HG03097 (cell line): Measurements from ENCODE around the gene CDK13.
"Not testable (repeated sequence)": the region's sequence is repeated elsewhere in the genome, so short reads cannot be mapped to it uniquely, and the experiment has no call there.

ENCODE experiments used
- ATAC-seq: cut with Tn5 transposase; IDR thresholded peaks from one replicate; pipeline ENCODE4 v1.9.1; 2021; ENCODE audit not compliant: unreplicated experiment, low FRiP score

CDK13 gene

DNA sequence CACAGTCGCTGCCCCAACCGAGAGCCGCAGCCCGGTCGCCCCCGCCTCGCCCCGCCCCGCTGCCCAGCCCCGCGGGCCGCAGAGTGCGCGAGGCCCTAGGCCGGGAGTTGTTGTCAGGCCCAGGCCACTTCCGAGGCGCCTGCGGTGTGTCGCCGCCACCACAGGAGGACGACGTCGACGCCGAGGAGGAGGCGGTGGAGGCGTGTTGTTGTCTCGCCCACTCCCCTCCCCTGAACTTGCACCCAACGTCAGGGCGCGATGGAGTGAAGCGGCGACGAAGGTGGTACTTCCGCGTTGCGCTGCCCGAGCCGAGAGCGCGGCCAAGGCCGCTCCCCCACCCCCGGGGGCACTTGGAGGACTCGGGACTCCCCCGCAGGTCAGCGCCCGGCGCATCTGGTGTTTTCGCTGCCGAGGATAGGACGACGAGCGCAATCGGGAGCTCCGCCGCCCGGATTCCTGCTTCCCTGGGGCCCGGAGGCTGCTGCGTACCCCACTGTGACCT lies at the start of gene CDK13:
TSS of gene CDK13 (plus strand) at position 286 of the 502 bp plus-strand sequence. CDS start 386 bp downstream, outside the sequence.
- peak; percentile 42 for ATAC-seq

DNA sequence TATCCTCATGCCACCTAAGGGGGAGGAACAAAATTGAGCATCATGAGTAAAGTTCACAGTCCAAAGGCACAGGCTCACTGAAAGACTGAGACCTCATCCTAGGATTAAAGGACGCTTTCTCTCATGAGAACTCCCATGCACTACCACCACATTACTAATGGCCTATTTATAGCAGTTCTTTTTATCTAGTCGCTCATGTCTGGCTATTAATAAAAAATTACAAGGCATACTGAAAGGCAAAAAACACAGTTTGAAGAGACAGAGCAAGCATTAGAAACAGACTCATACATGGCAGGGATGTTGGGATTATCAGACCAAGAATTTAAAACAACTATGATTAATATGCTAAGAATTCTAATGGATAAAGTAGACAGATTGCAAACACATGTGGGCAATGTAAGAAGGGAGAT lies 46.0 kb upstream of the CDK13 start:
- ATAC-seq: no peak

DNA sequence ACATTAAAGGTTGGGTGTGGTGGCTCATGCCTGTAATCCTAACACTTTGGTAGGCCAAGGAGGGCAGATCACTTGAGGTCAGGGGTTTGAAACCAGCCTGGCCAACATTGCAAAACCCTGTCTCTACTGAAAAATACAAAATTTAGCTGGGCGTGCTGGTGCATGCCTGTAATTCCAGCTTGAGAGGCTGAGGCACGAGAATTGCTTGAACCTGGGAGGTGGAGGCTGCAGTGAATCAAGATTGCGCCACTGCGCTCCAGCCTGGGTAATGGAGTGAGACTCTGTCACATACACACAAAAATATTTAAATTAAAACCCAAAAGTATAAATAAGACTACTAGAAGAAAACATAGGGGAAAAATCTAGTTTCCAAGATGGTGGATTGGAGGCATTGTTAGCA lies 41.9 kb upstream of the CDK13 start:
- ATAC-seq: no peak

DNA sequence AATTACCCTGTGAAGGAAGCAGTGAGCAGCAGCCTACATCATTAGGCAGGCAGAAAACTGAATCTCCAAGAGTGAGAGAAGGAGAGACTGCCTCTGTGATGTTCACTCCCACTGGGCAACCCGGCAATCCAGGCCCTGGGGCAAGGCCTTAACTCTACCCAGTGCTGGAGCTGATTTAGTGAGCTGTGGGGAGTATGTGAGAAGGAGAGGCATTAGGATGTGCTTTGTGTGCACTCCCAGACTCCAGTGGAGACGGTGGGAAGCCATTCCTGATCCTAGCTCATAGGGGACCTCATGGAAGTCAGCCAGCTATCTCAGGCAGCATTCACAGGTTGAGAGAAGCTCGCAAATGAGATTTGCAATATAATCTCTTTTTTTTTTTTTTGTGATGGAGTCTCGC lies 41.1 kb upstream of the CDK13 start:
- ATAC-seq: no peak

DNA sequence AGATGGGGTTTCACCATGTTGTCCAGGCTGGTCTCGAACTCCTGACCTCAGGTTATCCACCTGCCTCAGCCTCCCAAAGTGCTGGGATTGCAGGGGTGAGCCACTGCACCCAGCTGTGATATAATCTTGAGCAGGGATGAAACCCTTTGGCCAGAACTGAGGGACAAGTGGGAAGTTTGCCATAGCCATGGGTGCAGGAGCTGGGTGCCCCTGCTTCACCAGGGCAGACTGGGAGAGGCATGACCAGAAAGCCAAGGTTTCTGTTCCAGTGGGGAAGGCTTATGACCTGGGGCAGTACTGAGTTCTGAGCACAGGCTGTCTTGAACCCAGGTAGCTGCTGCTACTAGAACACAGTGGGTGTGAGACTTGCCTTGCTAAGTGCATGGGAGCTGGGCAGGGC lies 40.5 kb upstream of the CDK13 start:
- no peak for ATAC-seq

DNA sequence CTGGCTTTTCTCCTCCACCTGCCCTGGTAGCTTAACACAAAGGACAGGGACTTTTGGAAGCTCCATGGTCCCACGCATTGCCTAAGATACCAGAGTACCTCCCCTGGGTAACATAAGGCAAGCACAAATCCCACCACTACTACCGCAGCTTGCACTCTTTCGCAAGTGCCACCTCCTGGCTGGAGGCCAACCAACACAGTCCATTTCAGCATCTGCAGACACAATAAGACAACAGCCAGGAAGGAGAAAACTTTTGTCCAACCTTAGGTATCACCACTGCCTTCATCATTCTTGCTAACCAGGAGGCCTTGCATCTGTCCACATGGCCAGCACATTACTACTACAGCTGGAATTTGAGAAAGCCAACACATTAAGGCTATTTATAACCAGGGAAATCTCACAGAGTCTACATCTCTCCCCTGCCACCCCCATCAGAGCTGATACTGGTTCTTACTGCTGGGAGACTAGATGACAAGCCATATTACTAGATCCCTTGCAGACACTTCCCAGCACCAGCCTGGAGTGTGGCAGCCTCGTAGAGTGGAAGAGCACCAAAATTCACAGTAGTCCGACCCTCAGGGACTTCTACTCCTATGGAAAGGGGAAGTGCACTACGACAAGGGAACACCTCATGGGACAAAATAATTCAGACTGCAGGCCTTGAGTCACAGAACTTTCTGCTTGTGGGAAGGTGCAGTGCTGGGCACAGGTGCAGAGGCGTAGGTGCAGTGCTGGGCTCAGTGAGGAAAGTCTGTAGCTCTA lies 39.8 kb upstream of the CDK13 start:
- ATAC-seq: no peak

DNA sequence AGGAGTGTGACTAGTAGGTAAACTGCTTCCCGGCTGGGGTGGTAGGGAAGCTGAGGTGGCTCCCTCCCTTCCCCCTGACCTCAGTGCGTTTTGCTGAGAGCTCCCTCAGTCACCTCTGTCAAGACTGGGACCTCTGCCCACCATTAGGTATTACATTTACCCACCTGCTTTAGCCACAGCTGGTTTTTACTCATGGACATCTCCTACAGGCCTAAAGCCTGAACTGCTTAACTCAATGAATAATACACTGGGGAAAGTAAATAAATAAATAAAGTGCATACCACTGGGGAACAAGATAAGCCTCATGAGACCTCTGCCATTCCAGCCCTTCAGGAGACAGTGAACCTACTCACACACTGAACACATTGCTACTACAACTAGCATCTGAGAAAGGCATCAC lies 38.9 kb upstream of the CDK13 start:
- ATAC-seq: no peak

DNA sequence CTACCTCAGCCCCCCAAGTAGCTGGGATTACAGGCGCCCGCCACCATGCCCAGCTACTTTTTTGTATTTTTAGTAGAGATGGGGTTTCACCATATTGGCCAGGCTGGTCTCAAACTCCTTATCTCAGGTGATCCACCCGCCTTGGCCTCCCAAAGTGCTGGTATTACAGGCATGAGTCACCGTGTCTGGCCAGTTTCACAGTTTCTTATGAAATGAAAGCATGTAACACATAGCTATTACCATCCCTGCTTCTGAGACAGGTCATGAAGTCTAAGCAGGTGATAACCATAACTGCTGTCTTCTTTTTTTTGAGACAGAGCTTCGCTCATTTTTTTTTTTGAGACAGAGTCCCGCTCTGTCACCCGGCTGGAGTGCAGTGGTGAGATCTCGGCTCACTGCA lies 34.2 kb upstream of the CDK13 start:
- ATAC-seq: not testable (repeated sequence)

DNA sequence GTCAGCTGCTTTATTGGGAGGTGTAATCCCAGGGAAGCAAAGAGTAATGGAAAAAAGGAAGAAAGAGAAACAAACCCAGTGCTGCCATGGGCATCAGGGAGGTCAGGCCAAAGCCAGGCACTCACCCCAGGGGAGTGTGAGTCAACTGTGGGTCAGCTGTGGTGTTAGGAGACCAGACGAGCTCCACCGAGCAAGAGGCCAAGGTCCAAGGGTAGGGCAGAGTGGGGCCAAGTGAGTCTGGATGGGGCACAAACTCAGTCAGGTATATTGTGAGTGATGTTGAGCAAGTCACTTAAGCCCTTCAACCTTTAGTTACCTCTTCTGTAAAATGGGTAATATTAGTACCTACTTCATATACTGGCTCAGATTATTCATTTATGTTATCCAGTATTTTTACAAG lies 30.4 kb upstream of the CDK13 start:
- no peak for ATAC-seq

DNA sequence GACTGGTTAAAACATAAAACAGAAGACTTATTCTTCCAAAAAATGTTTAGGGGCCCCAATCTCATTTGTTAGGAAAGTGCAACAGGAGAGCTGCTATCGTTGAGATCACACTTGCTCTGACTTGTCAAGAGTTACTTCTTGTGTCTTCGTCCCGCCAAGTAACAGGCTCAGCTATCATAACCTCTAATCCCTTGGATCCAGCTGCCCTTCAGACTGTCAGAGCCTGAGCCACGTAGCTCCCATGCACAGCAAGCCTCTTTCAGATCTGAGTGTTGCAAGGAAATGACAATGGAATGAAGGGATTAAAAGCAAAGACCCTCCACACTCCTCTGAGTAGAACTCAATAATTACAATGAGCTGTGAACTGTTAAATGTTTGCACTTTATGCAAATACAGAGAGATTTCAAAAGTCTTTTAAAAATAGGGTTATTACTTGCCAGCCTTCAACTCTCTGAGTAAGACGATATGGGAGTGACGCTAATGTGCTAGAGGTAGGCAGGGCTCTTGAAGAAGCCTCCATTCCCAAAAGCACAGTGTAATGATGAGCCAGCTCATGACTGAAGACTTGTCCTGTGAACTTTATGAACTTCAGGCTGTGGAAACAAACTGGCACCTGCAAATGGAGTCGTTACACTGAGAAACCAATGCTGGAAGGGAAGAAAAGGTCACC lies 28.4 kb upstream of the CDK13 start:
- no peak for ATAC-seq

DNA sequence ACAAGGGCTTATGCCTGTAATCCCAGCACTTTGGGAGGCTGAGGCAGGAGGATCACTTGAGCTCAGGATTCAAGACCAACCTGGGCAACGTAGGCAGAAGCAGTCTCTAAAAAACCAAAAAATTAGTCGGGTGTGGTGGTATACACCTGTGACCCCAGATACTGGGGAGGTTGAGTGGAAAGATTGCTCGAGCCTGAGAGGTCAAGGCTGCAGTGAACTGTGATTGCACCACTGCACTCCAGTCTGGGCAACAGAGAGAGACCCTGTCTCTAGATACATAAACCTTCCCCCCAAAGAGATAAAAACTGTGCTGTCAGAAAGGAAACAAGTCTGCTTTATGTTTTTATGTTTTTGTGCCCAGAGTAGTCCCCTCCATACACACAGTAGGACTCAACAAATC lies 27.5 kb upstream of the CDK13 start:
- ATAC-seq: no peak

DNA sequence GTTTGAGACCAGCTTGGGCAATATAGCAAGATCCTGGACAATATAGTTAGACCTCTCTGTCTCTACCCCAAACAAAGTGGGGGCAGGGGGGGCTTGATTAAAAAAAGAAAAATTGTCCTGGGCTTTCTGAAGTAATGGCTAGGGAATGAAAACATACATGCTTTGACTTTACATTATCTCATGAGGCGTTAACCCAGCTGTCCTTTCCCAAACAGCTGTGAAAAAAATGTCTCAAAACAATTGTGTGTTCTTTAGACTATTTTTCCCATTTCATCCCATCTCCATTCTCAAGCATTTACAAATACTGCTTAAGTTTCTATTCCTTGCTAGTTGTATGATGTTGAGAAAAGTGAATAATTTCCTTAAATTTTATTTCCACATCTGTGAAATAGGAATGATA lies 27.0 kb upstream of the CDK13 start:
- no peak for ATAC-seq

DNA sequence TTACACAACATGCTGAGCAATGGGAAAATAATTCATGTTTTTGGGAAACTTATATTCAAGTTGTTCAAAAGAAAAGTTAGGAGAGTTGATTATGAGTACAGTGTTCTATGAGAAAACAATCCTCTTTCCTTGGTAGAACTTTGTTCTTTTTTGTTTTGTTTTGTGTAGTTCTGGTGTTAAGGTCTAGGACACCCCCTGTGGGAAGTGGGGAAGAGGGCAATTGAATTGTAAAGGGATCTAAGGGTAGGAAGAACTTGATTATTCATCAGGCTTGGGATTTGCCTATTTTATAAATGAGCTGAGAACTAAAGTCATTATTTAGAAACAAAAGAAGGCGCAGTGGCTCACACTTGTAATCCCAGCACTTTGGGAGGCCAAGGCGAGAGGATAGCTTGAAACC lies 25.9 kb upstream of the CDK13 start:
- ATAC-seq: no peak

DNA sequence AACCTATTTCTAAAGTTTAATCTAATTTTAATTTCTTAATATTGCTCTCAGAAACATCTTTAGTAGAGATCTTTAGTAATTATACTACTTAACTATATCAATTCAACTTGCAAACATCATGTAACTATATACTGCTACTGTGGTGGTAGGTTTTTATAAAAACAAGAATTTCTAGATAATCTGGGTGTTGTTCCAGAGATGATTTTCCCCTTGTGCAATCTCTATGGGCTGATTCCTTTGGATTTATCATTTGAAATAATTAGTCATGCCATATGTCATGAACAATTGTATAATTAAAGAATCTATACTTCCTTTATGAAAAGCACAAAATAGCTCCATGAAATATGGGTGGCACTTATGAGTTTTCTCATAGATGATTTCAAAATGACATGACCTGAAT lies 23.9 kb upstream of the CDK13 start:
- ATAC-seq: no peak

DNA sequence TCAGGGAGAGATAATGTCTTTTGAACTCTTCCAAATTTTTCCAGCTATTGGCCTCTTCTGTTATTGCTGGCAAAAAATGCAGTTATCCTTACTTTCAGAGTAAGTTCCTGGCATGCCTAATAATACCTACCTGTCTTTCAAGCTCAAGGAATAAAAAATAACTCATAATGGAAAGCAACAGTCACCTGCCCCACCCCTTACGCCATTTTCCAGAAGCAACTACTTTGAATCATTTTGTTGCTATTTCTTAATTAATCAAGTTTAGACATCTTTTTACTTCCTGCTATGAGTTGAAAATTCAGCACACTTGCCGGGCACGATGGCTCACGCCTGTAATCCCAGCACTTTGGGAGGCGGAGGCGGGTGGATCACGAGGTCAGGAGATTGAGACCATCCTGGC lies 23.0 kb upstream of the CDK13 start:
- ATAC-seq: no peak

DNA sequence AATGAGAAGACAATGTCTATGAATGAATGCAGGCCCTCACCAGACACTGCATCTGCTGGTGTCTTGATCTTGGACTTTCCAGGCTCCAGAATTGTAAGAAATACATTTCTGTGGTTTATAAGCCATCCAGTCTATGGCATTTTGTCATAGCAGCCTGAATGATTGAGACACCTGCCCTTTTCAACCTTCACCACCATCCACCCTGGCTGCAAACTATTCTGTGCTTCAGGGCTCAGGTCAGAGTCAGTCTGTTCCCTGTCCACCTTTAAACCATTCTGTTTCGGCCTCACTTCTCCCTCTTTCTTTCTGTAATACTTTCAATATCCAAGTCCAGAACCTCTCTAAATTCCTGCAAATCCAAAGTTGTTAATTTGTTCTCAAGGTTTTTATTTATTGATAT lies 15.9 kb upstream of the CDK13 start:
- ATAC-seq: no peak

DNA sequence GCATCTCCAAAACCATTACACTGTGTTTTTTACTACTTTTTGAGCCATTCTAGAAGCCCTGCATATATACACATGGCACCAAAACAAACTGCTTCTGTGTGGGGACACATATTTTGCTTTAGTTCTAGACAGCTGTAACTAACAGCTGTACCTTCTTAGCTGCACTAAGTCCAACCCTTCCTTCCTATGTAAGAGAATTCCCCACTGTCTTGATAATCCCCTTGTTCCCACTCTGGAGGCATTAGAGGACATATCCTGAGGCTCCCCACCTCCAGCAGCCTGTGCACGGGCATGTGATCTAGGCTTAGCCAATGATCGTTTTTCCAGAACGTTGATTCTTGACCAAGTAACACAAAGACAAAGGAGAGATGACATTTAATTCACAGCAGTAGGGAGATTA lies 13.3 kb upstream of the CDK13 start:
- no peak for ATAC-seq

DNA sequence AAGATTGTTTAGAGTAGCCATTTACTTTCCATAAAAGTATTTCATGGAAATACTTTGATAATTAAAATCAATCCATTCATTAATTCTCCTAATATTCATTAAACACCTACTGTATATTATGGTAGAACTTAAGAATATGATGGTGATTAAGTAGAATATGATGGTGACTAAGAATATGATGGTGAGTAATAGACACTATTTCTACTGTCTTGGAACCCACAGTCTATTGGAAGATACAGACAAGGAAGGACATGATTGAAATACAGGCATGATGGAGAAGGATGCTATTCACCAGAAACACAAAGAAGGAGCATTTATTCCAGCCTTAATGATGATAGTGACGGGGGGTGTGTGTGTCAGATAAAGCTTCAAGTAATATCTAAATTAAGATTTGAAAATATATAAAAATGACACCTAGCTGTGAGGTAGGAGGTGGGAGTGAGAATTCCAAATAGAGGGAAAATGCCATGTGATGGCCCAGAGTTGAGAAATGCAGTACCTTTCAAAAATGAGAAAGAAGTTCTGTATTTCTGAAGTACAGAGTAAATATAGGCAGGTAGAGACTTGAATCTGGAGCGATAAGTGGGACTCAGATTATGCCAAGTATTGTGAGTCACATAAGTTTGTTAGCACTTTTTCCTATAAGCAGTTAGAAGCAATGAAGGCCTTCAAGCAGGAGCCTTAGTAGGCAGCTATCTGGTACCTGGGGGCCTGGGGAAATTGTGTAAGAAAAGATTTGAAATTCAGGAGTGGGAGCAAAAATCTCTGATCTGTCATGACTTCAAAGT lies 12.5 kb upstream of the CDK13 start:
- no peak for ATAC-seq

DNA sequence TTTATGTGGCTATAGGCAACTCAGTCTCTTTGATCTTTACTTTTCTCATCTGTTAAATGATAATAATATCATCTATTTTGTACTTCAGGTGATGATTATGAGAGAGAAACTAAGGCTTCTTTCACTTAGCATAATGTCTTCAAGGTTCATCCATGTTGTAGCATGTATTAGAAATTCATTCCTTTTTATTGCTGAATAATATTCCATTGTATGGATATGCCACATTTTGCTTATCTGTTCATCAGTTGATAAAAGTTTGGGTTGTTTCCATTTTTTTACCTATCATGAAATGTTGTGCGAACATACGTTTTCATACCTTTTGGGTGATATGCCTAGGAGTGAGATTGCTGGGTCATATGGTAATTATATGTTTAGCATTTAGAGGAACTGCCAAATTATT lies 7.2 kb upstream of the CDK13 start:
- no peak for ATAC-seq

DNA sequence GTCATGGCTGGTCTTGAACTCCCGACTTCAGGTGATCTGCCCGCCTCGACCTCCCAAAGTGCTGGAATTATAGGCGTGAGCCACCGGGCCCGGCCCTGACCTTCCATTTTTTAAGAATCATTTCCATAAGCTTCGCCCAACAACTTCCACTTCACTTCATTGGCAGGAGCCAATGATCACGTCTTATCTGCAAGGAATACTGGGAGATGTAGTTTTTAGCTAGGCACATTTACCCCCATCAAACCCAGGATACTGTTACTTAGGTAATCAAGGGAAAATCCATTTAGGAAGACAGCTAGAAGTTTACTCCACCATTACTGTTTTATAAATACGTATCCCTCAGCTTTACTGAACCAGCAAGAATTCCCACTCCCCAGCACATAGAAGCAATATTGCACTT lies 3.4 kb upstream of the CDK13 start:
- no peak for ATAC-seq

DNA sequence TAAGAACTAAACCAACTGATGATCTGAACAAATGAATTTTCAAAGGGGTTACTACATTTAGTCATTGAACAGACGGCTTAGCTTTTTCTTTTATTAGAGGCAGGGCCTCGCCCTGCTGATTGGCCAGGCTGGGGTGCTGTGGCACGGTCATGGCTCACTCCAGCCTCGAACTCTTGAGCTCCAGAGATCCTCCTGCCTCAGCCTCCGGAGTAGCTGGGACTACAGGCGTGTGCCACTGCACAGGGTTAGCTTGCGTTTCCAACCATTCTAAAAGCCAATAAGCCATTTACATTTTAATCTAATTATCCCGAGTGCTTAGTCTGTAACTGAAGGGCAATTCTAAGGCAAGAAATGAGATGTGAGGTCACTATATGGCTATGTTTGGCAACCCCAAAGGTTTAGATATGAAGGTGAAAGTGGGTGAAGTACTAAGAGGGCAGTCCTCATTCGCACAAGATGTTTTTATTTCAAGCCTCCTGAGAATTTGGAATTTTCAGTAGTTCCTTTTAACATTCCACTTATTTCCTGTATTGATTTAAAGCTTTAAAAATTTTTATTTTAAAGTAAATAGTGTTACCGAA lies 1.6 kb upstream of the CDK13 start:
- no peak for ATAC-seq
